ENCODE data around the gene SPIRE1.

Gene SPIRE1

GRCh38 chr18:12577848-12578247, 80.1 kb downstream of the SPIRE1 start:
- in situ Hi-C loops (cut with HindIII; ENCODE audit: low sequenced_read_pairs), result no loop called here
- TF ChIP-seq CTCF (IDR thresholded peaks at IDR 0.05; ENCODE audit: low read depth, low read length, missing control alignments), result no peak
- no peak for DNase-seq (ENCODE audit: low read depth)
- H3K4me3 ChIP-seq (ENCODE audit: low read depth, low read length), result no peak overlapping the region

GRCh38 chr18:12574494-12575185, 83.3 kb downstream of the SPIRE1 start:
- no peak for DNase-seq (ENCODE audit: low read depth)
- no peak for TF ChIP-seq CTCF (IDR thresholded peaks at IDR 0.05; ENCODE audit: low read depth, low read length, missing control alignments)
- in situ Hi-C loops (cut with HindIII; ENCODE audit: low sequenced_read_pairs), result no loop called here
- no peak overlapping the region for H3K4me3 ChIP-seq (ENCODE audit: low read depth, low read length)

GRCh38 chr18:12571630-12572029, 86.3 kb downstream of the SPIRE1 start:
- TF ChIP-seq CTCF (IDR thresholded peaks at IDR 0.05; ENCODE audit: low read depth, low read length, missing control alignments), result no peak
- no peak for DNase-seq (ENCODE audit: low read depth)
- H3K4me3 ChIP-seq (ENCODE audit: low read depth, low read length), result no peak overlapping the region
- in situ Hi-C loops (cut with HindIII; ENCODE audit: low sequenced_read_pairs), result no loop called here

- no peak for DNase-seq (ENCODE audit: low read depth)
- TF ChIP-seq CTCF (IDR thresholded peaks at IDR 0.05; ENCODE audit: low read depth, low read length, missing control alignments), result no peak
- in situ Hi-C loops (cut with HindIII; ENCODE audit: low sequenced_read_pairs), result no loop called here
- H3K4me3 ChIP-seq (ENCODE audit: low read depth, low read length), result no peak overlapping the region
Observed at GRCh38 chr18:12569791-12570190, 88.1 kb downstream of the SPIRE1 start.

- TF ChIP-seq CTCF (IDR thresholded peaks at IDR 0.05; ENCODE audit: low read depth, low read length, missing control alignments), result no peak
- no peak for DNase-seq (ENCODE audit: low read depth)
- in situ Hi-C loops (cut with HindIII; ENCODE audit: low sequenced_read_pairs), result no loop called here
- no peak overlapping the region for H3K4me3 ChIP-seq (ENCODE audit: low read depth, low read length)
Observed at GRCh38 chr18:12567849-12568248, 90.1 kb downstream of the SPIRE1 start.

GRCh38 chr18:12564861-12565260, 93.0 kb downstream of the SPIRE1 start:
- no peak for DNase-seq (ENCODE audit: low read depth)
- TF ChIP-seq CTCF (IDR thresholded peaks at IDR 0.05; ENCODE audit: low read depth, low read length, missing control alignments), result no peak
- in situ Hi-C loops (cut with HindIII; ENCODE audit: low sequenced_read_pairs), result no loop called here
- H3K4me3 ChIP-seq (ENCODE audit: low read depth, low read length), result no peak overlapping the region
